ENCODE measurements around the gene DMD. TPM values are rescaled to one million over a fixed set of nuclear protein-coding genes. Genes with fewer than 3 reads are reported as not detected.

The DMD gene
- polyA plus RNA-seq, 3 donors, result 8.0 to 13.2 (median 11.5) TPM

DNA sequence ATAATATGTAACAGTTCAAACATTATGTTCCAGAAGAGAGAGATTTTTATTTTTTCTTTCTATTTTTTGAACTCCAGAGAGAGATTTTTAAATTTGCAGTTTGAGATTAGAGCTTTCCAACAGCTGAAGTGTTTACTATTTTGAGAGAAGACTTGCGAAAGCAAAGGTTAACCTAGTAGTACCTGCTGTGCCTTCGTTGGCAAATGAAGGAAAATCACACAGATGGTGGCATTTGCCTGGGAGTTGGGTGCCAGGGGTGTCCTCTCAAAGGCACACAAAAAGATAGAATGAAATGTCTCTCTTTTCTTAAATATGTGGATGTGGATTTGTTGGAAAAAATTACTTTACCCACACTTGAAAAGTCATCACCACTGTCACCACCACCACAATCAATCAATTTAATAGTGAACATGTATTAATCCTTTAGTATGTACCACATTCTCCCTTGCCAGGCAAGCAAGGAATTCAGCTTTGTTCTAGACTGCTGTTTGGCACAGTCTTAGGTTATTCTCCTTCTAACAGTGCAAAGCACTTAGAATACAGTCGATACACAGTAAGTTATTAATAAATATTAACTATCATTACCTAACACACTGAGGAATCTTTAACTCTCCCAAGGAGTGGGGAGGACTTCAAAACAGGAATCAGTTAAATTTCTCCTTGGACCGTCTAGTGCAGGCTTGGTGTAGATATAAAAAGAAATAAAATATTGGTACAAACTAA is 1301.3 kb downstream of the DMD start:
- 57 to 72% (median 69%) methylated on average over 4 of the region's 4 CpGs for WGBS, 3 donors
- no peak overlapping the region for H3K27ac ChIP-seq (ENCODE audit: low read depth, low read length)

DNA sequence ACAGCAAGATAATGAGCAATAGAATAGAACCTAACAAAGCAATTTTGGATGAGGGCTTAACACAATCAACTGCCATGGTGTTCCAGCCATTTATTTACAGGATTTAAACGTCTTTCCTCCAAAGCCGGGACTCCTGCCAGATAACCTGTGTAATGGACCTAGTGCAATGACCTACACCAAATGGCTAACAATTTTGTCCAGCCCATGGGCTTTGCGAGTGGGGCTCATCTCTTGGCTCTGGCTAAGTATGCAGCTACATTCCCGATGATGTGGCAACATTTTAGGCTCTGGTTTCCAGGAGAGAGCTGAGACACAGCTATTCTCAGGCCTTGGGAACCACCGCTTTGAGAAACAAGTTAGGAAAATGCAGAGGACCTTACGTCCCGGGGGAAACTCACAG is 1317.2 kb downstream of the DMD start:
- H3K27ac ChIP-seq (ENCODE audit: low read depth, low read length), result no peak overlapping the region
- WGBS, 3 donors, result 69 to 80% (median 80%) methylated on average over 7 of the region's 7 CpGs

- 46 to 77% (median 53%) methylated on average over 4 of the region's 4 CpGs for WGBS, 3 donors
- no peak overlapping the region for H3K27ac ChIP-seq (ENCODE audit: low read depth, low read length)
Measured at GRCh38 chrX:31893525-31893924, 1317.8 kb downstream of the DMD start.

GRCh38 chrX:31889088-31889487 is 1322.3 kb downstream of the DMD start:
- WGBS, 3 donors, result 62 to 86% (median 72%) methylated on average over 2 of the region's 2 CpGs

GRCh38 chrX:31884535-31884934 is 1326.8 kb downstream of the DMD start:
- H3K27ac ChIP-seq (ENCODE audit: low read depth, low read length), result no peak overlapping the region
- WGBS, 3 donors, result 84 to 94% (median 84%) methylated on average over 2 of the region's 2 CpGs

More at GRCh38 chrX:31889088-31889487, 1322.3 kb downstream of the DMD start:
- no peak overlapping the region for H3K27ac ChIP-seq (ENCODE audit: low read depth, low read length)

GRCh38 chrX:31872007-31872406 is 1339.3 kb downstream of the DMD start:
- 0 to 24% (median 19%) methylated on average over 2 of the region's 2 CpGs for WGBS, 3 donors
- H3K27ac ChIP-seq (ENCODE audit: low read depth, low read length), result no peak overlapping the region

GRCh38 chrX:31870267-31870666 is 1341.1 kb downstream of the DMD start:
- H3K27ac ChIP-seq (ENCODE audit: low read depth, low read length), result no peak overlapping the region

DNA sequence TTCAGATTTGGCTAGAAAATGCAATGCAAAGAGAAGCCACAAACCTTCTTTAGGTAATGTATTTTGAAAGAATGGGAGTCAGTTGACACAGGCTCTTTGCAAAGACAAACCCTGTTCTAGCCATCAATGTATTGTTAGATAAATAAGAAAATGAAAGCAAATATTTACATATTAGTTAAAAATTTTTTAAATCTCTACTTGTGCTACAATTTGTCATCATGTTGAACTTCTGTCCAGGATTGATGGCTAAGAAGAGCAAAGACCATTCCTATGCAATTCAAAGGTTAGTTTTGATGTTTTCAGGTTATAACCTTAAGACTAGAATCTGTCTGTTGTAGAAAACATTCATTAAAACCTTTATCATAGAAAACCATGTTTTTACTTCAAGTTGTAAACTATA is 1350.7 kb downstream of the DMD start:
- H3K27ac ChIP-seq (ENCODE audit: low read depth, low read length), result no peak overlapping the region

DNA sequence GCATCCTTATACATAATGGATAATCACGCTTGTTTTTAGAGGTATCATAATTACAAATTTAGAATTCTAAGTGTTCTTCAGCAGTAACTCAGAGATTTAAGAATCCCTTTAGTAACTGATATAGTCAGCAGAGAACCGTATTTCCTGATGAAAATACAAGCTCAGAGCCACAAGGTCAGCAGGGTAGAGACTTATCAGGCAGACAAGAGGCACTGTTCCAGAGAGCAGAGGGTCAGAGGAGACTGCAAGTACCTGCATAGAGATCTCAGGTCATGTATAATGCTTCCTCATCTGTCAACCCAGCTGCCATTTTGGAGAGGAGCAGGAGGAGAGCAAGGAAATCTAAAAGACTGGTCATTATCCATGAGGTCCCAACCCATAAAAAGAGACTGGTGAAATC is 1352.4 kb downstream of the DMD start:
- 56 to 77% (median 62%) methylated on average over 2 of the region's 2 CpGs for WGBS, 3 donors
- H3K27ac ChIP-seq (ENCODE audit: low read depth, low read length), result no peak overlapping the region

GRCh38 chrX:31854716-31855115 is 1356.6 kb downstream of the DMD start:
- 72 to 88% (median 85%) methylated on average over 5 of the region's 5 CpGs for WGBS, 3 donors
- no peak overlapping the region for H3K27ac ChIP-seq (ENCODE audit: low read depth, low read length)

- WGBS, 3 donors, result 41 to 71% (median 58%) methylated on average over 1 of the region's 1 CpG
- no peak overlapping the region for H3K27ac ChIP-seq (ENCODE audit: low read depth, low read length)
Measured at GRCh38 chrX:31851761-31852160, 1359.6 kb downstream of the DMD start.

DNA sequence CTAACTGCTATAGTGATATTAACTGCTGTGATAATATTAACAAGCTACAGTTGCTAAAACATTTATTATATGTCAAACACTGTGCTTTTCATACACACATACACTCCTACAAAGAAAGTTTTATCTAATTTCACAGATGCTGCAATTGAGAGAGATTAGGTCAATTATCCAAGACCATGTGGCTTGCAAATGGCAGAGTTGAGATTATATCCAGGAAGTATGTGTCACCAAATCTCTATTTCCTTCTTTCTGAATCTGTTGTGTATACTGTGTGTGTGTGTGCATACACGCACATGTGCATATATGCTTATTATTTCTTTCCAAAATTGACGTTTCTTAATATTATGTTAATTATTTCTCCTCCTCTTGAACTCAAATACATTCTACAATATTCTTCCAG is 1363.6 kb downstream of the DMD start:
- 55 to 80% (median 80%) methylated on average over 2 of the region's 2 CpGs for WGBS, 3 donors
- no peak overlapping the region for H3K27ac ChIP-seq (ENCODE audit: low read depth, low read length)

GRCh38 chrX:31845003-31845402 is 1366.3 kb downstream of the DMD start:
- 74 to 100% (median 78%) methylated on average over 1 of the region's 1 CpG for WGBS, 3 donors
- H3K27ac ChIP-seq (ENCODE audit: low read depth, low read length), result no peak overlapping the region

GRCh38 chrX:31838617-31839016 is 1372.7 kb downstream of the DMD start:
- 53 to 78% (median 67%) methylated on average over 4 of the region's 4 CpGs for WGBS, 3 donors

GRCh38 chrX:31837445-31838049 is 1373.8 kb downstream of the DMD start:
- WGBS, 3 donors, result 63 to 71% (median 69%) methylated on average over 6 of the region's 6 CpGs
- no peak overlapping the region for H3K27ac ChIP-seq (ENCODE audit: low read depth, low read length)

More at GRCh38 chrX:31838617-31839016, 1372.7 kb downstream of the DMD start:
- H3K27ac ChIP-seq (ENCODE audit: low read depth, low read length), result no peak overlapping the region

GRCh38 chrX:31836479-31836878 is 1374.9 kb downstream of the DMD start:
- WGBS, 3 donors, result 52 to 72% (median 58%) methylated on average over 3 of the region's 3 CpGs
- H3K27ac ChIP-seq (ENCODE audit: low read depth, low read length), result no peak overlapping the region

DNA sequence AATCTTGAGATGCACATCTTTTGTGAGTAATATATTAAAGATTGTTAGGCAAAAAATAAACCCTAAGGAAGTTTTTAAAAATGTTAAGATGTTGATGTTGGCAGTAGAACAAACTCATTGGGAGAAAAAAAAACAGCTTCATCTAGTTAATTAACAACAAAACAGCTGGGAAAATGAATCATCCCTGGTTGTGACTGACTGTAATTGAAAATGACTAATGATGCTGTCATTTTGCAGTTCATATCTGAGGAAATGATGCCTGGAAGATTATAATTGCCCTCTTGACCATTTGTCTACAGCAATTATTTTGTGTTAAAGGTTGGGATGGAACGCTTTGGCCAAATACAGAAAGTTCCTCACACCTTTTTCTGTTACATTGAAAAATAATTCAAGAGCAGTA is 1379.1 kb downstream of the DMD start:
- WGBS, 3 donors, result 0 to 81% (median 71%) methylated on average over 1 of the region's 1 CpG
- no peak overlapping the region for H3K27ac ChIP-seq (ENCODE audit: low read depth, low read length)

DNA sequence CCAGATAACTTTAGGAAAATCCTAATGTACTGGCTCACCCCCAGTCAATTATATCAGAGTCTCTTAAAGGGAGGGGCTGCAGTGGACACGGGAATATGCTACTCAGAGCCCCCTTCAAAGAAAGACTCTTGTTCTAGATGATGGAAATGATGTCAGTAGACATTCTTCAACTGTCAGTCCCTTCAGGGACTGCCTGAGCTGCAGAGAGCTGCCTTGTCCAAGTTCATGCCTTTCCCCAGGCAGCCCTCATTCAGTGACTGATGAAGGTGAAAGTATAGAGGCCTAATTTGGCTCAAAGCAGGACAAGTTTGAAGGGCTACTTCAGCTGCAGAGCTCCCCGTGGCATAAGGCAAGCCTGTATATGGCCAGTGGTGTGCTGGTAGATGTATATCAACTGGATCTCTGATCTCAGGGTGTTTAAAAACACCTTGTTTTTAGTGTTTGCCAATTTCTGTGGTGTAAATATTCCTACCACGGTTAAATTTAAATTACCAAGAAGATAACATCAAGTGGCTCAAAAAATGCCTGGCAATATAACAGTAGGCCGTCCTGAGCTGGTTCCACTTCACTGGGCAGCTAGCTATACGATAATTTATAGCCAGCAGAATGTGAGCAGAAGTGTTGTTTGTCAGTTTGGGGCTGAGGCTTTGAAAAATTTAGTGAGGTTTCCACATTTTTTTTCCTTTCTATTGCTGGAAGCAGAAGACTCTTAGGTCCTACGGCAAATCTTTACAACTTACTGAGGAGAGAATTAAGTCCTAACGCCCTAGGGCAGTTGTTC is 1390.7 kb downstream of the DMD start:
- WGBS, 3 donors, result 64 to 86% (median 76%) methylated on average over 7 of the region's 7 CpGs
- H3K27ac ChIP-seq (ENCODE audit: low read depth, low read length), result no peak overlapping the region

GRCh38 chrX:31819455-31819854 is 1391.9 kb downstream of the DMD start:
- 55 to 82% (median 57%) methylated on average over 3 of the region's 3 CpGs for WGBS, 3 donors
- no peak overlapping the region for H3K27ac ChIP-seq (ENCODE audit: low read depth, low read length)

DNA sequence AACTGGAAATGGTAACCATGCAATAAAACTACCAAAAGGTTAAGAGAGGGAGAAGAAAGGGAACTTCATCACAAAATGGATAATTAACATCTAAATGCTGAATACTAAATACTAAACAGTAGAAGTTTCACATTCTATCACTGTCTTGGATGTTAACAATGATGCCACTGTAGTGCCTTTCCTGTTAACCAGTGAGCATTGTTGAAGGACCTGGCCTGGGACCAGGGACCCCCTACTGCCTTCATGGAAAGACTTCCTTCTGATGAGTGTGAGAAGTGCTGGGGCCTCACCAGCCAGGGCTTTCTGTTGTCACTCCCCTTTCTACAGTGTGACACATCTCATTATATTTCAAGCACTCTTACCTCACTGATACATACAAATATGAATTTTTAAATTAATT is 1400.2 kb downstream of the DMD start:
- H3K27ac ChIP-seq (ENCODE audit: low read depth, low read length), result no peak overlapping the region
